Nephron progenitor cell (in vitro differentiated cells): Measurements from ENCODE around the gene SLC29A4.
"Not testable (repeated sequence)": the region's sequence is repeated elsewhere in the genome, so short reads cannot be mapped to it uniquely, and the experiment has no call there.

ENCODE experiments used
- DNase-seq: peaks from one replicate; pipeline ENCODE4 v3.0.0; 2021
- H3K27ac Mint-ChIP-seq: 2 replicates; pipeline ENCODE4 v1.8.0; 2021; ENCODE audit warnings: mild to moderate bottlenecking, moderate library complexity, mixed read lengths
- H3K27me3 Mint-ChIP-seq: 2 replicates; pipeline ENCODE4 v1.8.0; 2021; ENCODE audit warnings: mild to moderate bottlenecking, low read depth, mixed read lengths; ENCODE audit not compliant: poor library complexity
- H3K36me3 Mint-ChIP-seq: 2 replicates; pipeline ENCODE4 v1.8.0; 2021; ENCODE audit warnings: low read depth, mixed read lengths
- H3K4me1 Mint-ChIP-seq: 2 replicates; pipeline ENCODE4 v1.8.0; 2021; ENCODE audit warnings: mixed read lengths
- H3K4me3 Mint-ChIP-seq: 2 replicates; pipeline ENCODE4 v1.8.0; 2021; ENCODE audit warnings: mild to moderate bottlenecking, moderate library complexity, mixed read lengths
- H3K9me3 Mint-ChIP-seq: 2 replicates; pipeline ENCODE4 v1.8.0; 2021; ENCODE audit warnings: mild to moderate bottlenecking, moderate library complexity, mixed read lengths
- TF ChIP-seq, protein P1 (sequence below): fragments of 200-600 bp; sonication (generic); IDR thresholded peaks from 2 replicates; pipeline ENCODE4 v1.5.0; 2021; ENCODE audit warnings: antibody characterized with exemption

SLC29A4 gene

DNA sequence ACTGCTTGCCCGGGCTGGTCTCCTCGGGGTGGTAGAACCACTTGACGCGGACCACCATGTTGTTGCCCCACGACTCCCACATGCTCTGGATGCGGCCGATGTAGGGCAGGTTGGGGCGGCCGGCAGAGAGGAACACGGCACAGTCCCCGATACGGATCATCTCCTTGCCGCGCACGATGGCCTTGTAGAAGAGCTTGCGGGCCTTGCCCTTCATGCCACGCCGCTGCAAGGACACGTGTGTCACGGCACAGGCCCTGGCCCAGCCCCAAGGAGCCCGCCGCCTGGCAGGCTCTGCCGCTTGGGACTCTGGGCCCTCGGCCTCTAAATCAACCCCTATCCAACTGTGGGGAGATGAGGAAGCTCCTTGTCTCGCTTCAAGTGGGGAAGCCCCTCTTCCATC is 26.4 kb downstream of the SLC29A4 start:
- Mint-ChIP-seq H3K27me3 (no peaks in the 10 kb centered on the region), H3K4me3 (no peak overlapping the region), H3K9me3 (no peaks in the 10 kb centered on the region), H3K27ac (peak overlapping the region; percentile 61), H3K36me3 (peaks cover 41% of the 10 kb centered on the region), H3K4me1 (no peaks in the 10 kb centered on the region)
- no peak for DNase-seq
- TF ChIP-seq, protein P1, sequence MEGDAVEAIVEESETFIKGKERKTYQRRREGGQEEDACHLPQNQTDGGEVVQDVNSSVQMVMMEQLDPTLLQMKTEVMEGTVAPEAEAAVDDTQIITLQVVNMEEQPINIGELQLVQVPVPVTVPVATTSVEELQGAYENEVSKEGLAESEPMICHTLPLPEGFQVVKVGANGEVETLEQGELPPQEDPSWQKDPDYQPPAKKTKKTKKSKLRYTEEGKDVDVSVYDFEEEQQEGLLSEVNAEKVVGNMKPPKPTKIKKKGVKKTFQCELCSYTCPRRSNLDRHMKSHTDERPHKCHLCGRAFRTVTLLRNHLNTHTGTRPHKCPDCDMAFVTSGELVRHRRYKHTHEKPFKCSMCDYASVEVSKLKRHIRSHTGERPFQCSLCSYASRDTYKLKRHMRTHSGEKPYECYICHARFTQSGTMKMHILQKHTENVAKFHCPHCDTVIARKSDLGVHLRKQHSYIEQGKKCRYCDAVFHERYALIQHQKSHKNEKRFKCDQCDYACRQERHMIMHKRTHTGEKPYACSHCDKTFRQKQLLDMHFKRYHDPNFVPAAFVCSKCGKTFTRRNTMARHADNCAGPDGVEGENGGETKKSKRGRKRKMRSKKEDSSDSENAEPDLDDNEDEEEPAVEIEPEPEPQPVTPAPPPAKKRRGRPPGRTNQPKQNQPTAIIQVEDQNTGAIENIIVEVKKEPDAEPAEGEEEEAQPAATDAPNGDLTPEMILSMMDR = no peak

DNA sequence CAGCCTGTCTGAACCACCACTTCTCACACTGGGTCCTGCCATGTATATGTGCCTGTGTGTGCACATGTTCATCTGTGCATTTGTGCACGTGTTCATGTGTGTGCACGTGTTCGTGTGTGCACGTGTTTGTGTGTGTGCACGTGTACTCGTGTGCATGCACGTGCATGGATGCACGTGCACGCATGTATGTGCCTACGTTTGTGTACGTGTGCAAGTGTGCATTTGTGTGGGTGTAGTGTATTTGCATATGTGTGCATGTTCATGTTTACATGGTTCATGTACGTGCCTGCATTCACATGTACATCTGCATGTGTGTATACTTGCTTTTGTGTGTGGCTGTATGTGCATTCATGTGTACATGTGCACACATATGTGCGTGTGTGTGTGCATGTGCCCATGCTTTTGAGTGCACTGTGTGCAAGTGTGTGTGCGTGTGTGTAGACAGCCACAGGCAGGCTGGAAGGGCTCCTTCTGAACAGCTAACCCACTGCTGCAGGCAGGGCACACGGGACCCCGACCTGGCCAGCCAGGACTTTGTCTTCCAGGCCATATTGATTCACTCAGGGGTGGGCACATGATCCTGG is 28.2 kb downstream of the SLC29A4 start:
- no peaks in the 10 kb centered on the region for H3K4me1 Mint-ChIP-seq

DNA sequence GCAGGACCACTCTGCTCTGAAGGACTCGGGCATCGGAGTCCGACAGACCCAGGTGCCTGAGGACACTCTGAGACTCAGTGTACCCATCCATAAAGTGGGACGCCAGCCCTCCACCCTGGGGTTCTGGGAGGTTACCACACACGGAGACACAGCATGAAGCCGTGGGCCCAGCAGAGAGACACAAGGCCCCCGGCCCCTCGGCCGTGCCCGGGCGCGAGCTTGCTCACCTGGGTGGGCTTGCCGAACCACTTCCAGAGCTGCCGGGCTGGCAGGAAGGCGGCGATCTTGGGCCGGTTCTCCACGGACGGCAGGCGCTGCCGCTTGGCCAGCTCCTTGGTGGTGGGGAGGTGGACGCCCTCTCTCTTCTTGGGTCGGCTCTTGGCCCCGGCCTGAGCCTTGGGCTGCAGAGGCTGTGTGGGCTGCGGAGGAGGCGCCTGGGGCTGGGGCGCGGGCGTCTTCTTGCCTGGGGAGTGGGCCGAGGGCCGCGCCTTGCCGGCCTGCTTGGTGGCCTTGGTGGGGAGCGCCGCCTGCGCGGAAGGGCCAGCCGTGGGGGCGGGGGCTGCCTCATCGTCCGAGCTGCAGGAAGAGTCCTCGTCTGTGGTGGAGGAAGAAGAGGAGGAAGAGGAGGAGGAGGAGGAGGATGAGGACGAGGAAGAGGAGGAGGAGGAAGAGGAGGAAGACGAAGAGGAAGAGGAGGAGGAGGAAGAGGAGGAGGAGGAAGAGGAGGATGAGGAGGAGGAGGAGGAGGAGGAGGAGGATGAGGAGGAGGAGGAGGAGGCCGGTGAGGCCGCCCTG is 29.7 kb downstream of the SLC29A4 start:
- not testable (repeated sequence) for DNase-seq, H3K9me3 Mint-ChIP-seq, H3K4me1 Mint-ChIP-seq, H3K27ac Mint-ChIP-seq, H3K4me3 Mint-ChIP-seq, H3K27me3 Mint-ChIP-seq
- peaks cover 41% of the 10 kb centered on the region for H3K36me3 Mint-ChIP-seq

More for the DNA sequence above, 28.2 kb downstream of the SLC29A4 start:
- TF ChIP-seq, protein P1 = no peak
- no peak overlapping the region for H3K4me3 Mint-ChIP-seq
- H3K27ac Mint-ChIP-seq = no peak overlapping the region
- DNase-seq = no peak
- H3K27me3 Mint-ChIP-seq = no peaks in the 10 kb centered on the region
- H3K36me3 Mint-ChIP-seq = peaks cover 38% of the 10 kb centered on the region
- H3K9me3 Mint-ChIP-seq = no peaks in the 10 kb centered on the region

DNA sequence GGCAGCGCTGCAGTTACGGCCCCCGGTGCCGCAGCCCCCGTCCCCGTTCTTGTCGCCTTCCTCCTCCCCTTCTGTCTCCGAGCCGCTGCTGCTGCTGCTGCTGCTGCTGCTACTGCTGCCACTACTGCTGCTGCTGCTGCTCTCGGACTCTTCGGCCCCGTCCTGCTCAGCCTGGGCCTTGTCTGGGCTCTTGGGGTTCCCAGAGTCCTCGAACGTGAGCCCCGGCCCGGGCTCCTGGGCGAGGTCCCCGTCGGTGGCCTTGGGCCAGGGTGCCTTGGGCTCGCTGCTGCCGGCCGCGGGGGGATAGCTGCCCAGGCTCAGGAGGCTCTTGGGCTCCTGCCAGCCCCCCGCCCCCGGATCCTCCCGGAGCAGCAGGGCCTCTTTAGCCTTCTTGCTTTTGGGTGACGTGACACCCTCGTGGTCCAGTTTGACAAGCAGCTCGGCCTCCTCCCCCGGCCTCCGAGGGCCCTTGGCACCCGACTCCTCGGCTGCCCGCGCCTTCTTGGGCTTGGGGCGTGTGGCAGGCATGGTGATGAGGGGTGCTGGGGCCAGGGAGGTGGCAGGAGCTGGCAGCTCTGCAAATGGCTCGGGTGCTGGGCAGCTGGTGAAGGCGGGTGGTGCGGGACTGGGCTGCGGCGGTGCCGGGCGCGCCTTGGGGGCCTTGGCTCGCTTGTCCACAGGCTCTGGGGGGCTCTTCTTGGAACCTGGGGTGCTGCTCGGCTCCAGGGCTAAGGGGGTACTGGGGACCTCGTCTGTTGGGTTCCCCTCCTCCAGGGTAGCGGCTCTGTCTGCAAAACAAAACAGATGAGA is 30.5 kb downstream of the SLC29A4 start:
- DNase-seq = not testable (repeated sequence)

DNA sequence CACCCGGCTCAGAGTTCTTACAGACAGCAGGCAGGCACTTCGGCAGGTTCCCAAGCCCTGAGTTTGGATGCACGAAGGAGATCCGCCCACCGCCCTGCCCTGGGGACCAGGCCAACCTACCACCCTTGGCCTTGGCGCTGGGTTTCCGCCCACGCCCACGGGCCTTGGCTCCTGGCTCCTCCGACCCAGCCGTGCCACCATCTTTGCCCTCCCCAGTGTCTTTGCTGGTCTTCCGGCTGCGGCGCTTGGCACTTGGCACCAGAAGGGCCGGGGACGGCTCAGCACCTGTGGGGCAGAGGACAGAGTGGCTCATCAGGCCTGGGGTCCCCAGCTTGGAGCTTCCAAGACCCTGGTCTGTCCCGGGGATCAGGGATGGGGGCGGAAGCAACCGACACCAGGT is 32.1 kb downstream of the SLC29A4 start:
- Mint-ChIP-seq H3K27me3 (peaks cover 3% of the 10 kb centered on the region), H3K27ac (no peak overlapping the region), H3K9me3 (peaks cover 24% of the 10 kb centered on the region), H3K36me3 (peaks cover 57% of the 10 kb centered on the region), H3K4me1 (no peaks in the 10 kb centered on the region), H3K4me3 (no peak overlapping the region)
- TF ChIP-seq, protein P1 = no peak
- no peak for DNase-seq

More for the DNA sequence above, 30.5 kb downstream of the SLC29A4 start:
- H3K27ac Mint-ChIP-seq, H3K9me3 Mint-ChIP-seq, H3K27me3 Mint-ChIP-seq, H3K4me3 Mint-ChIP-seq, H3K4me1 Mint-ChIP-seq: not testable (repeated sequence)
- peaks cover 45% of the 10 kb centered on the region for H3K36me3 Mint-ChIP-seq

DNA sequence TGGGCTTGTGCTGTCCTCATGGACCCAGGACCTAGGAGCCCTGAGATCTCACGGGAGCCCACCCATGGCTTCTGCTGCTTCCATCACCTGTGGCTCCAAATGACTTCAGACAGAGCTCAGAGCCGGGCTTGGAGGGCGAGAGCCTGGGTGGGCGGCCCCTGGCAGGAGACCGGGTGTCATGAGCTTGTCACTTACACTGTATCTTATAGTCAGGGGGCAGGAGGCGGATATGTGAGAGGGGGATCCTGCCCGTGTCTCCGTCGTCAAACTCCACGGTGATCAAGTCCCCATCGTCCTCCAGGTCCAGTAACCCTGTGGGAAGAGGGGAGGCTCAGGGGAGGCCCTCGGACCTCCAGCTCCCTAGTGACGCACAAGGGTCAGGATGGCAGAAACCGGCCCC is 33.0 kb downstream of the SLC29A4 start:
- DNase-seq = no peak
- no peak overlapping the region for H3K4me3 Mint-ChIP-seq
- peaks cover 27% of the 10 kb centered on the region for H3K9me3 Mint-ChIP-seq
- no peak overlapping the region for H3K27ac Mint-ChIP-seq
- H3K27me3 Mint-ChIP-seq = peaks cover 3% of the 10 kb centered on the region
- H3K4me1 Mint-ChIP-seq = no peaks in the 10 kb centered on the region
- TF ChIP-seq, protein P1 = no peak
- peaks cover 64% of the 10 kb centered on the region for H3K36me3 Mint-ChIP-seq

DNA sequence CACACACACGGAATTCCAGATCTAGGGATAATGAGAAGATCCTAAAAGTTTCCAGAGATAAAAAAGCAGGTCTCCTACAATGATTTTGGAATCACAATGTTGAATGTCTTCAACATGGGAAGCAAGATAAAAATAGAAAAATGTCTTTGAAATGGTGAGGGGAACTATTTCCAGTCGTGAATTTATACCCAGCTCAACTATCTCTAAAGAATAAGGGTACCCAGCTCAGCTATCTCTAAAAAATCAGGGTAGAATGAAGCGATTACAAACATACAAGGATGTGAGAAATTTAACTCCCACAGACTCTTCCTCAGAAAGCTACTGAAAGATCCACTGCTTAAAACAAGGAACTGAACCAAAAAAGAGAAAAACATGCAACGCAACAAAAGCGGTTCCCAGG is 35.9 kb downstream of the SLC29A4 start:
- Mint-ChIP-seq H3K9me3 (peaks cover 31% of the 10 kb centered on the region), H3K36me3 (peaks cover 71% of the 10 kb centered on the region)
- not testable (repeated sequence) for H3K4me3 Mint-ChIP-seq, DNase-seq, H3K4me1 Mint-ChIP-seq, H3K27ac Mint-ChIP-seq, H3K27me3 Mint-ChIP-seq
